ENCODE measurements around the gene COL28A1. TPM values are rescaled to one million over a fixed set of nuclear protein-coding genes. Genes with fewer than 3 reads are reported as not detected.

COL28A1 gene
- total RNA-seq, 1 donor: 0.09 TPM

- no peak for TF ChIP-seq CTCF (IDR thresholded peaks at IDR 0.05; ENCODE audit: insufficient read depth, low read length)
- DNase-seq (ENCODE audit: low read depth): peak; percentile 68
- peak within 1 kb of the TSS; percentile 77 for H3K4me3 ChIP-seq (ENCODE audit: low read depth, low read length)
These were observed 31.3 kb upstream of the COL28A1 start, which contains the start of gene MIOS for GRCh38 chr7:7566651-7567611. Gene MIOS, plus strand, starts transcription at chr7:7566884. Its CDS starts 5,592 bp downstream, at chr7:7572476.

GRCh38 chr7:7565746-7566650 is 30.3 kb upstream of the COL28A1 start:
- peak overlapping the region; percentile 77 for H3K4me3 ChIP-seq (ENCODE audit: low read depth, low read length)
- DNase-seq (ENCODE audit: low read depth): no peak
- no peak for TF ChIP-seq CTCF (IDR thresholded peaks at IDR 0.05; ENCODE audit: insufficient read depth, low read length)

GRCh38 chr7:7565018-7565680 is 29.5 kb upstream of the COL28A1 start:
- H3K4me3 ChIP-seq (ENCODE audit: low read depth, low read length): no peak overlapping the region
- DNase-seq (ENCODE audit: low read depth): no peak
- no peak for TF ChIP-seq CTCF (IDR thresholded peaks at IDR 0.05; ENCODE audit: insufficient read depth, low read length)

- TF ChIP-seq CTCF (IDR thresholded peaks at IDR 0.05; ENCODE audit: insufficient read depth, low read length): no peak
- no peak overlapping the region for H3K4me3 ChIP-seq (ENCODE audit: low read depth, low read length)
These were observed 28.7 kb upstream of the COL28A1 start for GRCh38 chr7:7564323-7564780.

GRCh38 chr7:7563813-7564212 is 28.1 kb upstream of the COL28A1 start:
- H3K4me3 ChIP-seq (ENCODE audit: low read depth, low read length): no peak overlapping the region
- DNase-seq (ENCODE audit: low read depth): no peak
- no peak for TF ChIP-seq CTCF (IDR thresholded peaks at IDR 0.05; ENCODE audit: insufficient read depth, low read length)

More at GRCh38 chr7:7564323-7564780, 28.7 kb upstream of the COL28A1 start:
- peak; percentile 43 for DNase-seq (ENCODE audit: low read depth)

GRCh38 chr7:7563269-7563668 is 27.6 kb upstream of the COL28A1 start:
- no peak for TF ChIP-seq CTCF (IDR thresholded peaks at IDR 0.05; ENCODE audit: insufficient read depth, low read length)
- H3K4me3 ChIP-seq (ENCODE audit: low read depth, low read length): no peak overlapping the region
- no peak for DNase-seq (ENCODE audit: low read depth)

Measured in fibroblast of the aortic adventitia (primary cell).